ENCODE measurements around the gene L3MBTL1.

GRCh38 chr20:43563429-43563828 is 55.9 kb downstream of the L3MBTL1 start:
- TF ChIP-seq CTCF (IDR thresholded peaks at IDR 0.05) (no peak), TCF7L2 (IDR thresholded peaks at IDR 0.05; ENCODE audit: low read depth, low read length) (no peak)

Data from Panc1 (cell line).